Skeletal muscle satellite cell (primary cell): Measurements from ENCODE around the gene DPM2.
A peak's percentile ranks its signal among the peaks of the same experiment; 100 is the strongest.

Source experiments
- H3K27me3 ChIP-seq: 2 replicates; pipeline ENCODE4 v1.7.0; 2013; ENCODE audit warnings: low read length; ENCODE audit not compliant: control insufficient read depth, insufficient read depth
- H3K36me3 ChIP-seq: 2 replicates; pipeline ENCODE4 v1.7.0; 2013; ENCODE audit warnings: mild to moderate bottlenecking, control low read depth, low read length; ENCODE audit not compliant: insufficient read depth
- H3K4me1 ChIP-seq: 2 replicates; pipeline ENCODE4 v1.7.0; 2013; ENCODE audit warnings: low read length; ENCODE audit not compliant: control insufficient read depth, insufficient read depth
- H3K4me2 ChIP-seq: 2 replicates; pipeline ENCODE4 v1.7.0; 2013; ENCODE audit warnings: mild to moderate bottlenecking, low read length
- H3K4me3 ChIP-seq: 2 replicates; pipeline ENCODE4 v1.7.0; 2013; ENCODE audit warnings: low read length
- H3K9ac ChIP-seq: 2 replicates; pipeline ENCODE4 v1.7.0; 2013; ENCODE audit warnings: mild to moderate bottlenecking, low read depth, low read length, moderate library complexity
- H3K9me3 ChIP-seq: replicated peaks from 2 replicates; pipeline ENCODE4 v1.7.0; 2013; ENCODE audit warnings: mild to moderate bottlenecking, control low read depth, low read length

DPM2 gene

GRCh38 chr9:127909839-127910273 lies 27.8 kb downstream of the DPM2 start:
- Histone ChIP-seq H3K4me3 (no peak overlapping the region), H3K4me1 (peaks cover 15% of the 10 kb centered on the region), H3K27me3 (no peaks in the 10 kb centered on the region), H3K4me2 (no peak overlapping the region), H3K9me3 (no peaks in the 10 kb centered on the region), H3K9ac (no peak overlapping the region), H3K36me3 (peaks cover 24% of the 10 kb centered on the region)

- Histone ChIP-seq H3K9me3 (no peaks in the 10 kb centered on the region), H3K36me3 (peaks cover 24% of the 10 kb centered on the region), H3K4me2 (no peak overlapping the region), H3K27me3 (no peaks in the 10 kb centered on the region), H3K4me3 (no peak overlapping the region), H3K9ac (no peak overlapping the region), H3K4me1 (peaks cover 23% of the 10 kb centered on the region)
These were observed 29.1 kb downstream of the DPM2 start for GRCh38 chr9:127908660-127908926.

GRCh38 chr9:127907867-127908659 lies 29.6 kb downstream of the DPM2 start:
- Histone ChIP-seq H3K27me3 (no peaks in the 10 kb centered on the region), H3K9ac (no peak overlapping the region), H3K36me3 (peaks cover 24% of the 10 kb centered on the region), H3K4me1 (peaks cover 29% of the 10 kb centered on the region), H3K4me3 (no peak overlapping the region), H3K9me3 (no peaks in the 10 kb centered on the region), H3K4me2 (no peak overlapping the region)

GRCh38 chr9:127905788-127906191 lies 31.9 kb downstream of the DPM2 start:
- H3K9me3 ChIP-seq, result no peaks in the 10 kb centered on the region
- no peak overlapping the region for H3K4me2 ChIP-seq
- H3K9ac ChIP-seq, result no peak overlapping the region
- peaks cover 32% of the 10 kb centered on the region for H3K4me1 ChIP-seq
- peaks cover 7% of the 10 kb centered on the region for H3K36me3 ChIP-seq
- H3K27me3 ChIP-seq, result no peaks in the 10 kb centered on the region
- H3K4me3 ChIP-seq, result no peak overlapping the region

- no peak overlapping the region for H3K4me2 ChIP-seq
- H3K4me1 ChIP-seq, result peaks cover 32% of the 10 kb centered on the region
- no peak overlapping the region for H3K4me3 ChIP-seq
- H3K36me3 ChIP-seq, result peaks cover 5% of the 10 kb centered on the region
- no peaks in the 10 kb centered on the region for H3K9me3 ChIP-seq
- no peak overlapping the region for H3K9ac ChIP-seq
- no peaks in the 10 kb centered on the region for H3K27me3 ChIP-seq
These were observed 32.5 kb downstream of the DPM2 start for GRCh38 chr9:127905004-127905728.

GRCh38 chr9:127904561-127905003 lies 33.1 kb downstream of the DPM2 start:
- Histone ChIP-seq H3K4me2 (no peak overlapping the region), H3K27me3 (no peaks in the 10 kb centered on the region), H3K9me3 (no peaks in the 10 kb centered on the region), H3K4me1 (peaks cover 38% of the 10 kb centered on the region), H3K36me3 (peaks cover 1% of the 10 kb centered on the region), H3K9ac (no peak overlapping the region), H3K4me3 (no peak overlapping the region)

GRCh38 chr9:127903557-127904475 lies 33.8 kb downstream of the DPM2 start:
- peak overlapping the region; percentile 9 for H3K4me2 ChIP-seq
- H3K36me3 ChIP-seq, result no peaks in the 10 kb centered on the region
- peaks cover 39% of the 10 kb centered on the region for H3K4me1 ChIP-seq
- H3K9ac ChIP-seq, result no peak overlapping the region
- no peaks in the 10 kb centered on the region for H3K9me3 ChIP-seq
- H3K27me3 ChIP-seq, result no peaks in the 10 kb centered on the region
- peak overlapping the region; percentile 17 for H3K4me3 ChIP-seq

- Histone ChIP-seq H3K4me3 (peak within 1 kb of the TSS; percentile 96), H3K4me1 (peaks cover 37% of the 10 kb centered on the region), H3K27me3 (no peaks in the 10 kb centered on the region), H3K9me3 (peaks cover 2% of the 10 kb centered on the region), H3K4me2 (peak within 1 kb of the TSS; percentile 95), H3K36me3 (peaks cover 22% of the 10 kb centered on the region), H3K9ac (peak within 1 kb of the TSS; percentile 99)
These were observed 38.3 kb downstream of the DPM2 start, which contains the start of gene ST6GALNAC6 for GRCh38 chr9:127899128-127899943. Gene ST6GALNAC6, minus strand, starts transcription at chr9:127899603. Its CDS starts 1,622 bp downstream, at chr9:127897981.

- H3K36me3 ChIP-seq, result peaks cover 29% of the 10 kb centered on the region
- peak overlapping the region; percentile 95 for H3K4me2 ChIP-seq
- H3K9me3 ChIP-seq, result peaks cover 4% of the 10 kb centered on the region
- H3K4me1 ChIP-seq, result peaks cover 29% of the 10 kb centered on the region
- peak overlapping the region; percentile 99 for H3K9ac ChIP-seq
- H3K27me3 ChIP-seq, result no peaks in the 10 kb centered on the region
- H3K4me3 ChIP-seq, result peak overlapping the region; percentile 96
These were observed 39.1 kb downstream of the DPM2 start for GRCh38 chr9:127898433-127899127.

- peak overlapping the region; percentile 52 for H3K9ac ChIP-seq
These were observed 40.4 kb downstream of the DPM2 start for GRCh38 chr9:127897193-127897692.

More at GRCh38 chr9:127897193-127897692, 40.4 kb downstream of the DPM2 start:
- H3K9me3 ChIP-seq, result peaks cover 11% of the 10 kb centered on the region
- peaks cover 22% of the 10 kb centered on the region for H3K4me1 ChIP-seq
- H3K36me3 ChIP-seq, result peaks cover 43% of the 10 kb centered on the region
- H3K4me3 ChIP-seq, result peak overlapping the region; percentile 60
- peak overlapping the region; percentile 95 for H3K4me2 ChIP-seq
- no peaks in the 10 kb centered on the region for H3K27me3 ChIP-seq
